ENCODE measurements around the gene LMAN1L.

The LMAN1L gene

GRCh38 chr15:74816624-74817369, 4.2 kb downstream of the LMAN1L start:
- no peak for DNase-seq (ENCODE audit: low read depth in 2 of 2)

DNA sequence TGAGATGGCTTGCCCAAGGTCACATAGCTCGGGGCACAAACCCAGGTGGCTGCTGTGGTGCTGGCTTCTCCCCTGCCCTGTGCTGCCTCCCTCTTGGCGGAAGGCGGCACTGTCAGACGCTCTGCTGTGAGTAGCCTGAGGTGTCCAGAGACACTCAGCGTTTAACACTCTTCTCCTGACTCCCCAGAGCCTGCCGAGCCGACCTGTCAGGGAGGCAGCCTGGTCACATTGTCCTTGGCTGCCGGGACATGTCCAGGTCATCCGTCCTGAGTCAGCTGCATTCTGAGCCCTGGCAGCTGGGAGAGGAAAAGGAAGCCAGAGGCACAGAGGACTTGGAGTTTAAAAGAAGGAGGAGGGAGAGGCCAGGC, 4.7 kb downstream of the LMAN1L start:
- no peak for DNase-seq (ENCODE audit: low read depth in 2 of 2)

GRCh38 chr15:74820056-74820455, 7.4 kb downstream of the LMAN1L start:
- DNase-seq (ENCODE audit: low read depth in 2 of 2) = no peak

DNA sequence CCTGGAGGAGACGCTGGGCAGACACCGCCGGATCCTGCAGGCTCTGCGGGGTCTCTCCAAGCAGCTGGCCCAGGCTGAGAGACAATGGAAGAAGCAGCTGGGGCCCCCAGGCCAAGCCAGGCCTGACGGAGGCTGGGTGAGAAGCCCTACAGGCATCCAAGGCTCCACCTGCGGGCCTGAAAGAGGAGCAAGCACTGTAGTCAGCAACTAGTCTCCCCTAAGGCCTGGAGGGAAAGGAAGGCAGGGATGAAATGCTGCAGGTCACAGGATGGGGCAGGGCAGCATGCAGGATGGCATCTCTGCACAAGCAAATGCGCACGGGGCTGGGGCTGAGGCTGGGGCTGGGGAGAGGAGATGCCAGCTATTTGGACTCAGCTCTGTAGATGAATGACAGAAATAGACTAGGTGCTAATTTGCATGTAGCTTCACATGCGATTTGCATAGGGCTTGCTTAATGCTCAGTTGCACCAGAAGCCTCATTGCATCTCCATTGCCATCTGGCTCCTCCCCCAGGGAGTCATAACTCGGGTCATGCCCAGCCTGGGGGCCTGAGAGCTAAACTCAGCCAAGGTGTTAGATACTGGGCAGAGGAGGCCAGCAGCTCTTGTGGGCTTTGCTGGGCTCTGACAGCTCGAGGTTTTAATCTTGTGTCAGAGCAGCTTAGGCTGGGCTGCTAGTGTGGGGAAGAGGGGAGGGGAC, 8.6 kb downstream of the LMAN1L start:
- no peak for DNase-seq (ENCODE audit: low read depth in 2 of 2)

DNA sequence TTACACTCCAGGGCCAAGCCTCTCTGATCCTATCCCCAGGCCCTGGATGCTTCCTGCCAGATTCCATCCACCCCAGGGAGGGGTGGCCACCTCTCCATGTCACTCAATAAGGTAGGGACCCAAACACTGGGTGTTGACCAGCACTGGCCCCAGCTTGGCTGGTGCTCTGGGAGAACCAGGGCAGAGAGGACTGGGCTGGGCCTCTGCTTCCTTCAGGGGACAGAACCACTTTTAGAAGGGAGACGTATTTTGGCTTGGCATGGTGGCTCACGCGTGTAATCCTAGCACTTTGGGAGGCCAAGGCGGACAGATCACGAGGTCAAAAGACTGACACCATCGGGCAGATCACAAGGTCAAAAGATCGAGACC, 9.1 kb downstream of the LMAN1L start:
- DNase-seq (ENCODE audit: low read depth in 2 of 2) = no peak

GRCh38 chr15:74822233-74822632, 9.6 kb downstream of the LMAN1L start:
- no peak for DNase-seq (ENCODE audit: low read depth in 2 of 2)

GRCh38 chr15:74823324-74823723, 10.7 kb downstream of the LMAN1L start:
- DNase-seq (ENCODE audit: low read depth in 2 of 2) = no peak

DNA sequence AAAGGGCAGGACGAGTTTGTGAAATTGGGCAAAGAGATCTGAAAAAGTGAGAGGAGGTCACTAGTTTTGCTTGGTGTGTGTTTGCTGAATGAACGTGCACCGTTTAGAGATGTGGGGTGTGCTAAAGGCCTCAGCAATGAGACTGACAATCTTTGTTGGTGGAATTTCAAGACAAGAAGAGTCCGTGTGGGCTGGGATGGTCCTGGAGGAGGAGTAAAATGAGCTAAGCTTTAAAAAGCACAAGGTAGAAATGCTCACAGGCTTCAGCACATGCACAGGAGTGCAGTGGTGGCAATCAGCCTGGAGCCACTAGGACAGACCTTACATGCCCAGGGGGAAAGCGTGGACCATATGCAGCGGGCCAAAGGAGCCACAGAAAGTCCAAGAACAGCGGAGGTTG, 12.3 kb downstream of the LMAN1L start:
- no peak for DNase-seq (ENCODE audit: low read depth in 2 of 2)

DNA sequence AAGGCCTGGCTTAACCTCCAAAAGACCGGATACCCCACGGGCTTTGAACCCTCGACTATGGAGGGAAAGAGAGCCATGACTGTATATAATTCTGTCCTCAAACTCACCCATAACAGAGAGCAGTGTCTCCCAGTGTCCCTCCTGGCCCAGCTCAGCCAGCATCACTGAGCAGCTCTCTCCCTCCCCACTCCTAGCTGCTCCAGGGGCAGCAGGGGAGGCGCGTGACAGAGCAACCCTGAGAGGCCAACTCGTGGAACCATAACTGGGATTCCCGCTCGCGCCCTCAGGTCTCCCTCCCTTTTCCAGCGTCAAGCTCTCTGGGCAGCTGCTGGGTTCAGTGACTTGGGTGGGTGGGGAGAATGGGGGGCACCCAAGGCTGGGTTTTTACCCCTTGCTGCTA, 13.2 kb downstream of the LMAN1L start:
- no peak for DNase-seq (ENCODE audit: low read depth in 2 of 2)

GRCh38 chr15:74826364-74826819, 13.8 kb downstream of the LMAN1L start, which contains the start of gene CPLX3:
Gene CPLX3 (plus strand): TSS chr15:74826627. CDS start chr15:74826704, 77 bp downstream.
- DNase-seq (ENCODE audit: low read depth in 2 of 2) = peak in 1 of 2 donors; percentile 37

- no peak for DNase-seq (ENCODE audit: low read depth in 2 of 2)
Measured at GRCh38 chr15:74826921-74827320, 14.3 kb downstream of the LMAN1L start.

DNA sequence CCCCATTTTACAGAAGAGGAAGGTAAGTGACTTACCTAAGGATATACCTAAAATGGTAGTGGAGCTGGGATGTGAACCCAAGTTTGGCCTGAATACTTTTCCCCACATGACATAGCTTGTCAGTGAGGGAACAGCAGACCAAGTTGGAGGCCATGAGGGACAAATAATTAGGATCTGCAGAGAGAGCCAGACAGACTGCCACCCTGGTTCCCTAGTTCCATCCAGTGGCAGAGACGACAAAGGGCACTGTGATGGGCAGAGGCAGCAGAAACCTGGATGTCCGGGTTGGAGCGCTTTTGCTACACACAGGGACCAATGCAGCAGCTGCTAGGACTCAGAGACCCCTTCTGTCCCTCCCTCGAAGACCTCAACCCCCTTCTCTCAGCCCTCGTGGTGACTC, 15.0 kb downstream of the LMAN1L start:
- no peak for DNase-seq (ENCODE audit: low read depth in 2 of 2)

- no peak for DNase-seq (ENCODE audit: low read depth in 2 of 2)
Measured at GRCh38 chr15:74828835-74829234, 16.2 kb downstream of the LMAN1L start.

- DNase-seq (ENCODE audit: low read depth in 2 of 2) = no peak
Measured at GRCh38 chr15:74829486-74829885, 16.9 kb downstream of the LMAN1L start.

- DNase-seq (ENCODE audit: low read depth in 2 of 2) = no peak
Measured at GRCh38 chr15:74829991-74830390, 17.4 kb downstream of the LMAN1L start.

DNA sequence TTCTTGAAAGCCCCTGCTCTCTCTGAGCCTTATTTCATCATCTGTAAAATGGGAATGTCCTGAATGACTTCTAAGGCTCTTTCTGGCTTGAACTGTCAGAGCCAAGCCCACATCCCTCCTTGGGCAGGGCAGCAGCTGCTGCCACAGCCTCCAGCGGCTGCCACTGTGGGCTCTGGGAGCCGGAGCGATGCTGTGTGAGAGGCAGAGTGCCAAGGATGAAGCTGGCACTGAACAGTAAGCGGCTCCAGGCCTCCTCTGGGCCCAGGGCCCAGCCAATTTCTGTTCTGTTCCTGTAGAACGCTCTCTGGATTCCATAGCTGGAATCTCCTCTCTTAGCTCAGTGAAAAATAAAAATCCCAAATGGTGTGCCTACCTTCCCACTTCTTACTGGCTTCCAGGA, 18.2 kb downstream of the LMAN1L start:
- no peak for DNase-seq (ENCODE audit: low read depth in 2 of 2)

DNA sequence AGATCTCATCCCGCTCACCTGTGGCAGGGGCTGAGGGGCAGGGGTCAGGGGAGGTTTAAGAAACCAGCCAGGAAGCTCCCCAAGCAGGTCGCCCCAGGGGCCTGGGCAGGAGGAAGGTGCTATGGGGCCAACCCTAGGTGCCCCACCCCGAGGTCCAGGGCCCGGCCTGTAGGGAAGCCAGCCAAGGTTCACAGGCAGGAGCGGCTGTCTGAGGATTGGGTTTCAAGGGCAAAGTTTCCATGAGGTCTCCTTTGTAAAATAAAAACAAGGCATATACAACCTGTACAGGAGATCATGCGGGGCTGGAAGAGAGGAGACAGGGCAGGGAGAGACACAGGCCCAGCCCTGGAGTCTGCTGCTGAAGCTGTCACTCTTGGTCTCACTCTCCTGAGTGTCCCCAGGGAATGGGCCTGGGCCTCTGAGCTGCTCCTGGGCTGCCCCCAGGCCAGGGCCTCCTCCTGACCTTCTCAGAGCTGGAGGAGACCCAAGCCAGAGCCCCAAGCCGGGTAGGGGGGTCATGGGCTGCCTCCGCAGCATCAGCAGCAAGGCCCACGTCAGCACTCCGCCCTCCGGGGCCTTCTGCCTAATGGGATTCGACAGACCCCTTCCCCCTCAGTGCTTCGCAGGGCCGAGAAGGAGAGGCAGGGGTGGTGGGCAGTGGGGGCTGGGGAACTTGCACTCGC, 19.3 kb downstream of the LMAN1L start:
- no peak for DNase-seq (ENCODE audit: low read depth in 2 of 2)

DNA sequence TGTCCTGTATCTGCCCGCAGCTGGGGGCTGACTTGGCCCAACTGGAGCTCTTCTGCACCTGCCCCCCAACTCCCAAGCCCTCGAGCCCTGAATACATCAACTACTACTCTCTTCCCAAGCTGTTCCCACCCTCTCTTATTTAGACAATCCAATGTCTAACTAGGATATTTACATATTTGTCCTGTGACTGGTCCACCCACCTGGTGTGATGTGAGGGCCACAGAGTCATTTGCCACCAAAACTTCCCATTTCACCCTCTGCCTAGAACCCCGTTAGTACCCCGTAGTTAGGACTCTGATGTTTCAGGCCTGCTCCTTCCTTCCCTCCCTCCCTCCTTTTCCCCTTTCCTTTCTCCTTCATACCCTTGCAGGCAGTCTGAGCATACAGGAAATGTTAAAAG, 20.2 kb downstream of the LMAN1L start:
- no peak for DNase-seq (ENCODE audit: low read depth in 2 of 2)

DNA sequence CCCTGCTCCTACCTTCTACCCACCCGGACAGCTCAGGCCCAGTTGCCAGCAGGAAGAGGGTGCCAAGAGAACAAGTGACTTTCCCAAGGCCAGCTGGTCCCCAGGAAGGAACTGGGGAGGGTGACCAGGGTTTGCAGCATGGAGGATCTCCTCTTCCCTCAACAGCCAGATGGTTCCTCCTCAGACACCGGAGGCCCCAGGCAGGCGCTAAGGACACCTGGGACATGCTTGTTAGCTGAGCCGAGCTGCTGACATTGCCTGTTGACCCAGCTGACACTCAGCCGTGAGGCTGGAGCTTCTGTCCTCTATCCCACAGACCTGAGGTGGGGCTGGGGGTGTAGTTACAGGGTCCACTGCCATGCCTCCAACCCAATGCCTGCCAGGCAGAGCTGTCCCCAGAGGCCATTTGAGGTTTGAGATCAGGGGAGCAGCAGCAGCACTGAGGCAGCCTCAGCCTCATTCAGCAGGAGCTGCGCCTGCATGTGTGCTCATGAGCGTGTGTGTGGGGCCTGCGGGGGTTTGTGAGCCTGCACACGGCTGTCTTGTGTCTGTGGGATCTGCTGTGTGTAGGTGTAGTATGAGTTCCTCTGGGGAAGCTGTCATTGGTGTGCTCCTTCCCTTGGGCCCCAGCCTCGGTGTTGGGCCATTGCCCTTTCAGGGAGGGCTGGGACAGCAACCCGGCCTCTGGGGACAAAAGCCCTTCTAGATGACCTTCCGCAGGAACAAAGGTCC, 20.9 kb downstream of the LMAN1L start:
- DNase-seq (ENCODE audit: low read depth in 2 of 2) = no peak

DNA sequence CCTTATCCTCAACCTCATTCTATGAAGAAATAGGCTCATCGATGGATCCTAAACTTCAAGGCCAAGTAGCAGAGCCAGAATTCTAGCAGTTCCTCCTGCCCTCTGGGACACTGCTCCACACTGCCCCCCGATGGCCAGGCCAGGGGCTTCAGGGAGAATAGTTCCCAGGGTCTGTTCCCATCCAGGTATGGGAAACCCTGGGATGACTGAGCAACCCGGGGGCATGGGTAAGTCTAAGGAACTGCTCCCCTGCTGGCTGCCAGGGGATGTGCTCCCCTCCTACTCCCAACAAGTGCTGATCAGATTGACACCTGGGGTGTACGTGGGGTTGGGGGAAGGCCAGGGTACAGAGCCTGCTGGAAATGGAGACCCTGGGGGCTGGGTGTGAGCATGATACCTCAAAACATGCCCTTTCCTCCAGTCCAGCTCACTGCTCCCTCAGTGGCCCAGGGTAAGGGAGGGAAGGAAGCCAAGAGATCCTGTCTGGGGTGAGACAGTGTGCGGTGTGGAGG, 22.7 kb downstream of the LMAN1L start:
- DNase-seq (ENCODE audit: low read depth in 2 of 2) = peak; percentile 45 to 55

DNA sequence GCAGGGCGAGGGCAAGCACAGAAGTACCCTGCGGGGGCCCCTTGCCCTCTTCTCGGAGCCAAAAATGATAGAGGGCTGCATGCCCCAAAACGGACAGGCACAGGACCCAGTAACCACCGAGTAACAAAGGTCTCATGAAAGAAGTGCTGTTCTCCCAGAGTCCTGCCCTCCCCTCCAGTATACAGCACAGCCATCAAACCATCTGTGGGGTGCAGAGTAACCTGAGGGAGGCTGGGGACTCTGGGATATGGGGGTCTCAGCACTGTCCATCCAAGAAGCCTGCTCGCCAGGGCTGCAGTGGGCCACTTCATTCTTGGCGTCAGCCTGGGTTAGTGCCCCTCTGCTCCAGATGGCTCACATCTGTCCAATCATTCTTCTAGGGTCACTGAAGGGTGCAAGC, 24.2 kb downstream of the LMAN1L start:
- DNase-seq (ENCODE audit: low read depth in 2 of 2) = no peak
